ENCODE measurements around the gene SCAF1.

The SCAF1 gene

DNA sequence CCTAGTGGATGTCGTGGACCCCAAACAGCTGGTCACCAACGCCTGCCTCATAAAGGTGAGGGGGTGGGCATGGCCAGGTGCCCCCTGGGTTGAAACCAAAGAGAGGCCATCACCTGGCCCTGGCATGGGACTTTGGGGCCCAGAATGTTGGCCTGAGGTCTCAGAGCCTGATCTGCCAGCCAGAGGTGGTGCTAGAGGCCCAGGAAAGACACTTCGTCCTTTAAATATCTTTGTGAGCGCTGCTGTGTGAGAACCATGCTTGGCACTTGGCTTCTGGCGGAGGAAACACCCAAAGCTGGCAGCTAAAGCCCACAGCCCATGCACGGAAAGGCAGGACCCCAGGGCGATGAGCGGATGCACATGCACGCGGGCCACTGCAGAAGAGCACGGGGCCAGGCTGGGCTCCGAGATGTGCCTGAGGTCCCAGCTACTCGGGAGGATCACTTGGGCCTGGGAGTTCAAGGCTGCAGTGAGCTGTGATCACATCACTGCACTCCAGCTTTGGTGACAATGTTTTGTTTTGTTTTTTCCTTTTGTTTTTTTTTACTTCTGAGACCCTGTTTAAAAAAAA lies 43.1 kb downstream of the SCAF1 start:
- H3K27ac ChIP-seq: 0 out of 2 replicates have a peak overlapping the region, but pooled peaks have one; percentile 23
- no peak for TF ChIP-seq ZFX (IDR thresholded peaks at IDR 0.05; ENCODE audit: borderline replicate concordance)
- TF ChIP-seq, protein P1, sequence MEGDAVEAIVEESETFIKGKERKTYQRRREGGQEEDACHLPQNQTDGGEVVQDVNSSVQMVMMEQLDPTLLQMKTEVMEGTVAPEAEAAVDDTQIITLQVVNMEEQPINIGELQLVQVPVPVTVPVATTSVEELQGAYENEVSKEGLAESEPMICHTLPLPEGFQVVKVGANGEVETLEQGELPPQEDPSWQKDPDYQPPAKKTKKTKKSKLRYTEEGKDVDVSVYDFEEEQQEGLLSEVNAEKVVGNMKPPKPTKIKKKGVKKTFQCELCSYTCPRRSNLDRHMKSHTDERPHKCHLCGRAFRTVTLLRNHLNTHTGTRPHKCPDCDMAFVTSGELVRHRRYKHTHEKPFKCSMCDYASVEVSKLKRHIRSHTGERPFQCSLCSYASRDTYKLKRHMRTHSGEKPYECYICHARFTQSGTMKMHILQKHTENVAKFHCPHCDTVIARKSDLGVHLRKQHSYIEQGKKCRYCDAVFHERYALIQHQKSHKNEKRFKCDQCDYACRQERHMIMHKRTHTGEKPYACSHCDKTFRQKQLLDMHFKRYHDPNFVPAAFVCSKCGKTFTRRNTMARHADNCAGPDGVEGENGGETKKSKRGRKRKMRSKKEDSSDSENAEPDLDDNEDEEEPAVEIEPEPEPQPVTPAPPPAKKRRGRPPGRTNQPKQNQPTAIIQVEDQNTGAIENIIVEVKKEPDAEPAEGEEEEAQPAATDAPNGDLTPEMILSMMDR (IDR thresholded peaks at IDR 0.05): no peak

DNA sequence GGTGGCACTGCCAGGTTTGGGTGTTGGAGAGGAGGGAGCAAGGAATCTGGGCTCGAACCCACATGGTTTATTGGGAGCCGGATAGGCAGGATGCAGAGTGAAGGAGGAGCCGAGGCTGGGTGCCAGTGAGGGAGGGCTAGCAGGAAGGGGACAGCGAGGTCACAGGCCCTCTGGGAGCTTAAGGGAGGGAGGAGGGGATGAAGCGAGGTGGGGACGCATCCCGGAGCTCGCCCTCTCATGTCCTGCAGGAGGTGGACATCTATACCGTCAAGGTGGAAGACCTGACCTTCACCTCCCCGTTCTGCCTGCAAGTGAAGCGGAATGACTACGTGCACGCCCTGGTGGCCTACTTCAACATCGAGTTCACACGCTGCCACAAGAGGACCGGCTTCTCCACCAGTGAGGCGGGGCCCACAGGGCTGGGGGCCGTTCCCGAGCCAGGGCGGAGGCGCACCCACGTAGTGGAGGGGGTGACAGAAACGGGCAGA lies 43.9 kb downstream of the SCAF1 start:
- no peak overlapping the region for H3K27ac ChIP-seq
- no peak for TF ChIP-seq ZFX (IDR thresholded peaks at IDR 0.05; ENCODE audit: borderline replicate concordance)
- TF ChIP-seq, protein P1 (IDR thresholded peaks at IDR 0.05): no peak

DNA sequence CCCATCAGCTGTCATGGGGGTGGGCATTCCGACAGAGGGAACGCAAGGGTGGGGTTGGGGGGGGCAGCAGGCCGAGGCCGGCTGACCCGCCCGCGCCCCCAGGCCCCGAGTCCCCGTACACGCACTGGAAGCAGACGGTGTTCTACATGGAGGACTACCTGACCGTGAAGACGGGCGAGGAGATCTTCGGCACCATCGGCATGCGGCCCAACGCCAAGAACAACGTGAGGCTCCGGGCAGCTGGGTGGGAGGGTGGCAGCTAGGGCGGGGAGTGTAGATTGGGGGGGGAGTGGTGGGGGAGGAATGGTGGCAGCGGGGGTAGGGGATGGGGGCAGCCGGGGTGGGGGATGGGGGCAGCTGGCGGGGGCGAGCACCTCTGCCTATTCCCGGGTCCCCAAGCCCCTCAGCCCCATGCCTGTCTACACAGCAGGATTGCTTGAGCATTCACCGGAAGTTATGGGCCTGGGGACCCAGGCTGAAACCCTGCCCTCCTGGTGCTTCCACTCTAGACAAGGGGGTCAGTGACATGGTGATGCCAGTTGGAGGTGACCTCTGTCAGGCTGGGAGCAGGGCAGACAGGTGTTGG lies 44.6 kb downstream of the SCAF1 start:
- TF ChIP-seq ZFX (IDR thresholded peaks at IDR 0.05; ENCODE audit: borderline replicate concordance): no peak
- TF ChIP-seq, protein P1 (IDR thresholded peaks at IDR 0.05): no peak
- H3K27ac ChIP-seq: no peak overlapping the region

DNA sequence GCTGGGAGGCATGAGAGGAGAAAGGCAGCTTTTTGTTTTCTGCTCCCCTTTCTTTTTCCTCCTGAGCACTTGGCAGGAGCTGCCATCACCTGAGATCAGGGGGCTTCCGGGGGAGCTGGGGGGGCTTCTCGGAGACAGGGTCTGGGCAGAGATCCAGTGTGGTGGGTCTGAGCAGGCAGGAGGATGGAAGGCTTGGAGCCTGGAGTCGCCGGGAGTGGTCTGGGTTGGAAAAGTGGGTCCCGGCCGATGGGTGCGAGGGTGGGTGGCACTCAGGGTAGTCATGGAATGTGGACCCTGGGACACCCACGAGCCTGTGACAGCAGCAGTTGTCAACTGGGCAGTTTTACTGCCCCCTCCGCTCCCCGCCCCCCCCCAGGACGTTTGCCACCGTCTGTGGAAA lies 45.1 kb downstream of the SCAF1 start:
- peak overlapping the region; percentile 87; the same call in 1 of the 2 replicates for H3K27ac ChIP-seq
- TF ChIP-seq, protein P1 (IDR thresholded peaks at IDR 0.05): no peak
- TF ChIP-seq ZFX (IDR thresholded peaks at IDR 0.05; ENCODE audit: borderline replicate concordance): no peak

DNA sequence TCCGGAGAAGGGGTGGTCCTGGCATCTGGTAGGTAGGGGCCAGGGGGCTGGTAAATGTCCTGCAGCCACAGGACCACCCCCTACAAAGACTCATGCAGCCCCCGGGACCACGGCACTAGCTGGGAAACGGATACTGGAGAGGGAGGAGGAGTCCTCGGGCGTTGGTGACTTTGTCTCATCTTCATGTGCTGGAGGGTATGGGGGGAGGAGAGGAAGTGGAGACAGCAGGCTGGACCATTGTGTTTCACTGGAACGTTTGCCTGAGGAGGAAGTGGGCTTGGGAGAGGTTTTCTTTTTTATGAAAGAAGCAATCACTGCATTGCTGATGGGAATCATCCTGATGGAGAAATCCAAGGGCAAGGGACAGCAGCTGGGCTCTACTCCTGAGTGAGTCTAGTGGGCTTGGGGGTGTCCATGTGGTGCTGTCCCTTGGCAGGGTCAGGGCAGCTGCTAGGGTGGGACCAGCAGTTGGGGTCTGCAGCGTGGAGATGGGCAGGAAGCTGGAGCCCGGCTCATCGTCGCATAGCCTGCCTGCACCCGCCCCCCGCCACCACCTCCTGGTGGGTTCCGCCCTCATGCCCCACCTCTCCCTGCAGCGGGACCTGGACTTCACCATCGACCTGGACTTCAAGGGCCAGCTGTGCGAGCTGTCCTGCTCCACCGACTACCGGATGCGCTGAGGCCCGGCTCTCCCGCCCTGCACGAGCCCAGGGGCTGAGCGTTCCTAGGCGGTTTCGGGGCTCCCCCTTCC lies 45.7 kb downstream of the SCAF1 start:
- H3K27ac ChIP-seq: peak overlapping the region; percentile 87; the same call in 1 of the 2 replicates

DNA sequence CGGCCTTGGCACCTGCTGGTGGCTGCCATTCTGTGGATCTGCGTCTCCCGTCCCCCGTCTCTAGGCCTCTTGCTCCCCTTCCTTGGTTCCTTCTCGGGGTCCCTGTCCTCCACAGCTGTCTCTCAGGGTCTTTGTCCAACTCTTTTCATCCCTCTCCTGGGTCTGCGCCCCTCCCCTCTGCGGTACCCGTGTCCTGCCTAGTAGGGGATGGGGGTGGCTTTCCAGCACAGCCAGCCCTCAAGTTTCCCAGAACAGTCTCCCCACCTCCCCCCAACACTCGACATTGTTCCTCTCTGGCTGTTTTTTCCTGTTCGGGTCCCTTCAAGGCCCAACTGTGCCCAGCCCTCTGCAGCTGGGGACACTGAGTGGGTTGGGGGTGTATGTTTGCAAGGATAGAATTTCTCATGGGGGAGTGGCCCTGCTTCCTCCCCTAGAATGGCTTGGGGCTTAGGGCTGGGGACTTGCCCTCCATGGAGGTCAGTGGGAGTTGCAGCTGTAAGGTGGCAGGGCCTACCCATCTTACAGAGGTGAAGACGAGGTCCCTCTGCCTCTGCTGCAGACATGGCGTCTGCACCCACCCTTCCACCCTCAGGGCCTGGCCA lies 46.6 kb downstream of the SCAF1 start:
- H3K27ac ChIP-seq: peak overlapping the region; percentile 87
- TF ChIP-seq ZFX (IDR thresholded peaks at IDR 0.05; ENCODE audit: borderline replicate concordance): no peak
- TF ChIP-seq, protein P1 (IDR thresholded peaks at IDR 0.05): no peak

More for the DNA sequence above, 45.7 kb downstream of the SCAF1 start:
- no peak for TF ChIP-seq ZFX (IDR thresholded peaks at IDR 0.05; ENCODE audit: borderline replicate concordance)
- TF ChIP-seq, protein P1 (IDR thresholded peaks at IDR 0.05): no peak
